NT2/D1 (cell line): ENCODE results near the gene CDC73.

Experiments used
- SUZ12 ChIP-seq: IDR thresholded peaks from 2 replicates; pipeline ENCODE4 v1.6.1; 2011; ENCODE audit not compliant: insufficient read length, insufficient read depth; ENCODE audit errors: extremely low read depth
- YY1 ChIP-seq: IDR thresholded peaks from 2 replicates; pipeline ENCODE4 v1.6.1; 2011; ENCODE audit not compliant: insufficient read length, insufficient read depth
- ZNF274 ChIP-seq: IDR thresholded peaks from 2 replicates; pipeline ENCODE4 v1.6.1; 2011; ENCODE audit warnings: mild to moderate bottlenecking, low read depth, low read length

- TF ChIP-seq YY1 (no peak), SUZ12 (no peak), ZNF274 (no peak)
These were observed 171.9 kb downstream of the CDC73 start for GRCh38 chr1:193293726-193294125.
